Adrenal gland (tissue), 12 donors: ENCODE data around the gene PLEKHG4B. TPM values are rescaled to one million over a fixed set of nuclear protein-coding genes. Genes with fewer than 3 reads are reported as not detected.

Experiments
- DNase-seq, 7 donors: peaks; one replicate each; pipeline ENCODE4 v3.0.0-alpha.2; 2019 to 2020
- H3K27ac ChIP-seq, 5 donors: fragments of 200-600 bp; sonication (generic) in 4 of 5; 1 replicate in 3 of 5; 2 replicates in 2 of 5; pipeline versions ENCODE4 v1.5.1 to v1.8.0; 2016 to 2020; ENCODE audit warnings: mild to moderate bottlenecking in 1 of 5
- H3K27me3 ChIP-seq: fragments of 200-600 bp; 2 replicates; pipeline ENCODE4 v1.8.0; 2021
- H3K36me3 ChIP-seq, 2 donors: fragments of 200-600 bp; replicated peaks in 1 of 2; 1 replicate in 1 of 2; 2 replicates in 1 of 2; pipeline versions ENCODE4 v1.5.1 to v1.8.0; 2018 to 2022
- H3K4me1 ChIP-seq, 2 donors: fragments of 200-600 bp; replicated peaks in 1 of 2; 1 replicate in 1 of 2; 2 replicates in 1 of 2; pipeline versions ENCODE4 v1.5.1 to v1.8.0; 2018 to 2021
- H3K4me3 ChIP-seq, 4 donors: fragments of 200-600 bp; sonication (generic) in 3 of 4; one replicate each; pipeline ENCODE4 v1.5.1; 2016 to 2018
- H3K9me3 ChIP-seq, 3 donors: fragments of 200-600 bp; sonication (generic) in 1 of 3; replicated peaks in 1 of 3; 1 replicate in 2 of 3; 2 replicates in 1 of 3; pipeline versions ENCODE4 v1.5.1 to v1.8.0; 2016 to 2021
- CTCF ChIP-seq, 6 experiments: fragments of 450-650 bp in 4 of 6; fragments of 200-600 bp in 2 of 6; sonication (generic) in 1 of 6; IDR thresholded peaks; 1 replicate in 5 of 6; 2 replicates in 1 of 6; pipeline versions ENCODE4 v1.5.1 to v1.8.0; 2016 to 2021; ENCODE audit warnings: antibody characterized with exemption in 6 of 6, mild to moderate bottlenecking in 2 of 6, moderate library complexity in 1 of 6
- POLR2A ChIP-seq, 2 donors: fragments of 450-650 bp; IDR thresholded peaks; one replicate each; pipeline ENCODE4 v1.6.1; 2017; ENCODE audit warnings: antibody characterized with exemption in 2 of 2, mild to moderate bottlenecking in 2 of 2, moderate library complexity in 1 of 2
- WGBS, 4 donors: extraction: QIAGEN DNeasy Blood & Tissue Kit in 2 of 4; methylation state at CpG; one replicate each; pipeline versions ENCODE4 v1.1.5 to v1.1.7; 2013 to 2017; 5-methylcytosine and 5-hydroxymethylcytosine counted together
- intact Hi-C, 2 donors: fragments of 100-400 bp; cut with DNase I; formaldehyde crosslinking; loops; one replicate each; pipeline versions ENCODE4 v1.14.1 to v1.15.0; 2022 to 2023
- polyA plus RNA-seq, 3 donors: library from polyadenylated mRNA; stranded (reverse); fragments of 200-250 nt in 2 of 3; fragments of 350-450 nt in 1 of 3; fragmentation: Illumina TruSeq in 1 of 3; extraction: RNeasy Lipid Tissue Mini Kit (QIAGEN cat#74804) in 1 of 3; gene quantifications; one replicate each; pipeline ENCODE4 v1.2.3, GENCODE V29; 2013 to 2014
- total RNA-seq, 9 donors: library from RNA; depleted of rRNA in 4 of 9; stranded (reverse); fragments of >200 nt in 4 of 9; fragments of 120-200 nt in 1 of 9; fragmentation: NEBNext Ultra II Directional in 1 of 9; extraction: Animal tissue kit (Norgen Biotek cat#: 25700) in 1 of 9; gene quantifications; one replicate each; pipeline versions ENCODE4 v1.1.0 to v1.2.4, GENCODE V29; 2013 to 2023
- donor health status: healthy with polysubstance abuse.
- donor health status: Bipolar disorder and iron deficiency.
- donor health status: DM: yes; HTN: yes; CAD: no.
- donor health status: DM: no; HTN: no; CAD: no.
- donor health status: DM: no; HTN: no; CAD: no.
- donor health status: DM: yes; HTN: yes; CAD: no.

PLEKHG4B gene
- total and polyA plus RNA-seq, 12 donors, result 0.03 to 3.4 (median 0.12) TPM

- Histone ChIP-seq H3K4me3 (no peak overlapping the region), H3K36me3 (no peaks in the 10 kb centered on the region), H3K4me1 (peaks cover 0 to 6% of the 10 kb centered on the region in 2 donors), H3K9me3 (no peaks in the 10 kb centered on the region), H3K27ac (no peak overlapping the region), H3K27me3 (no peaks in the 10 kb centered on the region)
- intact Hi-C loops, result no loop called here
- TF ChIP-seq CTCF (IDR thresholded peaks at IDR 0.05) (no peak), POLR2A (IDR thresholded peaks at IDR 0.05) (no peak)
- 79 to 88% (median 81%) methylated on average over 8 to 28 of the region's 28 CpGs for WGBS, 4 donors
- no peak for DNase-seq
Observed at GRCh38 chr5:186091-187041, 94.4 kb downstream of the PLEKHG4B start.

- Histone ChIP-seq H3K27ac (no peak overlapping the region), H3K4me1 (peaks cover 0 to 6% of the 10 kb centered on the region in 2 donors), H3K4me3 (no peak overlapping the region), H3K9me3 (no peaks in the 10 kb centered on the region), H3K36me3 (no peaks in the 10 kb centered on the region), H3K27me3 (no peaks in the 10 kb centered on the region)
- intact Hi-C loops, result no loop called here
- no peak for DNase-seq
- 55 to 83% (median 81%) methylated on average over 4 to 13 of the region's 13 CpGs for WGBS, 4 donors
- no peak for TF ChIP-seq CTCF (IDR thresholded peaks at IDR 0.05)
- no peak for TF ChIP-seq POLR2A (IDR thresholded peaks at IDR 0.05)
Observed at GRCh38 chr5:187042-187431, 95.1 kb downstream of the PLEKHG4B start.

- no peaks in the 10 kb centered on the region for H3K27me3 ChIP-seq
- DNase-seq, result peak in 1 of 7 donors; percentile 28
- 54 to 71% (median 54%) methylated on average over 9 to 21 of the region's 21 CpGs for WGBS, 4 donors
- H3K36me3 ChIP-seq, result no peaks in the 10 kb centered on the region
- TF ChIP-seq CTCF (IDR thresholded peaks at IDR 0.05) (no peak), POLR2A (IDR thresholded peaks at IDR 0.05) (no peak)
- H3K4me3 ChIP-seq, result no peak overlapping the region
- H3K27ac ChIP-seq, result no peak overlapping the region
- intact Hi-C loops, result no loop called here
- H3K4me1 ChIP-seq, result peaks cover 0 to 6% of the 10 kb centered on the region in 2 donors
- no peaks in the 10 kb centered on the region for H3K9me3 ChIP-seq
Observed at GRCh38 chr5:187617-188451, 95.9 kb downstream of the PLEKHG4B start.
